GM21390 (cell line): ENCODE data around the gene KRIT1.

ENCODE experiments used
- ATAC-seq: cut with Tn5 transposase; IDR thresholded peaks from one replicate; pipeline ENCODE4 v1.9.1; 2021; ENCODE audit not compliant: unreplicated experiment

The KRIT1 gene

GRCh38 chr7:92156990-92157389, 88.7 kb downstream of the KRIT1 start:
- ATAC-seq: no peak

GRCh38 chr7:92155108-92155739, 90.5 kb downstream of the KRIT1 start:
- ATAC-seq: no peak

- ATAC-seq: no peak
These were observed 95.2 kb downstream of the KRIT1 start for GRCh38 chr7:92150450-92151017.

- no peak for ATAC-seq
These were observed 95.9 kb downstream of the KRIT1 start for GRCh38 chr7:92149736-92150239.
